SH-SY5Y (cell line): ENCODE results near the gene CD28.

ENCODE experiments used
- GATA2 ChIP-seq: IDR thresholded peaks from 2 replicates; pipeline ENCODE4 v1.6.1; 2011; ENCODE audit warnings: mild to moderate bottlenecking, low read depth, low read length
- GATA3 ChIP-seq: IDR thresholded peaks from 2 replicates; pipeline ENCODE4 v1.6.1; 2011; ENCODE audit warnings: low read depth, mild to moderate bottlenecking, low read length, moderate library complexity

DNA sequence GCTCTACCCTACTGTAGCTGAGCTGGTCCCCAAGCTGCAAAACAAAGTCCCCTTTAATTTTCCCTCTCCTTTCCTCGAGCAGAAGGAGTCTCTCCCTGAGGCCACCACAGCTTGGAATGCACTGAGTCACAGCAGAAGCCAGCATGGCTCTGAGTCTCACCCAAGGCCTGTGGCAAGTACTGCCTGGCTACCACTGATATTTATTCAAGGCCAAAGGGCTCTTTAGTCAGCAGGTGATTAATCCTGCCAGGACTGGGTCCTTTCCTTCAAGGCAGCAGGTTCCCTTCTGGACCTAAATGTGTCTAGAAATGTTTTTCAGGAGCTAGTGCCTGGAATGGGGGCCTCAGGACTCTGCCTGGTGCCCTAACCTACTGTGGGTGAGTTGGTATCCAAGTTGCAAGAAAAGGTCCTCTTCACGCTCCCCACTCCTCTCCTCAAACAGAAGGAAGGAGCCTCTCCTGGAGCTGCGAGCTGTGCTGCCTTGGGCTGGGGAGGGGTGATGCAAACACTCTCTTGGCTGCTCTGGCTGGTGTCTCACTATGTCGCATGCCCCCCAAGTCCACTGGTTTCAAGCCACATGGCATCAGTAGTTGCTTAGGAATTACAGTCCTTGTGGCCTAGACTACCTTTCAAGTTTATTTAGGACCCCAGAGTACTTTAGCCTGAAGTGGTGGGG is 53.4 kb downstream of the CD28 start:
- TF ChIP-seq GATA3 (no peak), GATA2 (no peak)
